SU-DHL-6 (cell line): ENCODE results near the gene BEND7.

ENCODE experiments used
- H2AFZ ChIP-seq: fragments of 200-600 bp; sonication (generic); 2 replicates; pipeline ENCODE4 v1.6.1; 2014; ENCODE audit warnings: low read depth, mild to moderate bottlenecking, moderate library complexity, mixed read lengths, antibody characterized with exemption, low read length; ENCODE audit not compliant: severe bottlenecking
- H3F3A ChIP-seq: fragments of 200-600 bp; shearing (Covaris generic); 2 replicates; pipeline ENCODE4 v1.6.0; 2016; ENCODE audit warnings: antibody characterized with exemption, mild to moderate bottlenecking; ENCODE audit not compliant: insufficient read depth
- H3K27ac ChIP-seq: fragments of 200-600 bp; sonication (generic); 2 replicates; pipeline ENCODE4 v1.5.1; 2016; ENCODE audit warnings: low read depth, mild to moderate bottlenecking, low read length, moderate library complexity, mixed read lengths
- H3K27me3 ChIP-seq: fragments of 200-600 bp; sonication (generic), shearing (Covaris generic); 2 replicates; pipeline ENCODE4 v1.6.0; 2014; ENCODE audit warnings: mild to moderate bottlenecking, low read length
- H3K36me3 ChIP-seq: fragments of 200-600 bp; sonication (generic); 2 replicates; pipeline ENCODE4 v1.6.1; 2014; ENCODE audit warnings: mild to moderate bottlenecking, low read length, mixed read lengths
- H3K4me2 ChIP-seq: fragments of 300-600, 200-600 bp; shearing (Covaris generic), sonication (generic); 2 replicates; pipeline ENCODE4 v1.6.0; 2014; ENCODE audit warnings: low read length, low read depth, mild to moderate bottlenecking; ENCODE audit not compliant: poor library complexity, severe bottlenecking
- H3K4me3 ChIP-seq: fragments of 200-600 bp; sonication (generic); 2 replicates; pipeline ENCODE4 v1.5.1; 2014; ENCODE audit warnings: antibody characterized with exemption, low read length, mild to moderate bottlenecking, mixed read lengths; ENCODE audit not compliant: insufficient read depth, poor library complexity, severe bottlenecking
- H3K79me2 ChIP-seq: fragments of 200-600 bp; sonication (generic); 2 replicates; pipeline ENCODE4 v1.6.1; 2014; ENCODE audit warnings: mild to moderate bottlenecking, low read length, moderate library complexity; ENCODE audit not compliant: insufficient read depth
- H3K9ac ChIP-seq: fragments of 200-600 bp; sonication (generic); 2 replicates; pipeline ENCODE4 v1.7.0; 2014; ENCODE audit warnings: mild to moderate bottlenecking, low read length
- H3K9me2 ChIP-seq: fragments of 200-600 bp; sonication (generic); replicated peaks from 2 replicates; pipeline ENCODE4 v1.6.1; 2014; ENCODE audit warnings: low read length; ENCODE audit not compliant: insufficient read depth
- H3K9me3 ChIP-seq: fragments of 200-600 bp; sonication (generic); 2 replicates; pipeline ENCODE4 v1.6.1; 2014; ENCODE audit warnings: low read length, mixed read lengths; ENCODE audit not compliant: insufficient read depth
- H4K20me1 ChIP-seq: fragments of 200-600 bp; sonication (generic); 2 replicates; pipeline ENCODE4 v1.6.1; 2014; ENCODE audit warnings: low read depth, mild to moderate bottlenecking, antibody characterized with exemption, low read length, moderate library complexity, mixed read lengths
- CTCF ChIP-seq: fragments of 200-600 bp; sonication (generic); IDR thresholded peaks from one replicate; pipeline ENCODE4 v1.5.1; 2017; ENCODE audit warnings: antibody characterized with exemption, mild to moderate bottlenecking, low read length, moderate library complexity; ENCODE audit not compliant: insufficient read depth, poor library complexity, severe bottlenecking
- EZH2phosphoT487 ChIP-seq: fragments of 200-600 bp; sonication (generic), shearing (Covaris generic); conservative IDR thresholded peaks from 2 replicates; pipeline ENCODE4 v1.6.1; 2018; ENCODE audit warnings: mild to moderate bottlenecking, antibody characterized with exemption, low read length, moderate library complexity, mixed read lengths

Gene BEND7

DNA sequence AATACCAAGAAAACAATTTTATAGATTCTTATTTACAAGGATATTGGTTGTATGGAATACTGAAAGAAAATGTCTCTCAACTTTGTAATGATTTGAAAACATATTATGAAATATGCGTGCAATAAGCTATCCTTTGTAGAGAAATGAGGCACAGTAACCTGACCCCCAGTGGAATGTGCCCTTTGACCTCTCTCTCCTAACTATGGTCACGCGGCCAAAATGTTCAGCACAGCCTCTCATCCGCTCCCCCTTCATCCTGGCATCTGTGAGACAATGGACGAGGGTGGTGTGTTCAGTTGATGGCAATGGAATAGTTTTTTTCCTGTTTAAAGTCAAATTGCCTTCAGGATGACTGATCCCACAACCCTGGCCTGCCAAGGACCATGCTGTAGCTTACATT lies 13.3 kb downstream of the BEND7 start:
- Histone ChIP-seq H3F3A (no peaks in the 10 kb centered on the region), H3K4me2 (no peak overlapping the region), H3K4me3 (no peak overlapping the region), H3K27me3 (no peaks in the 10 kb centered on the region), H3K9ac (no peak overlapping the region), H4K20me1 (no peaks in the 10 kb centered on the region), H2AFZ (no peak overlapping the region), H3K36me3 (no peaks in the 10 kb centered on the region), H3K9me3 (no peaks in the 10 kb centered on the region), H3K27ac (no peak overlapping the region), H3K9me2 (no peaks in the 10 kb centered on the region), H3K79me2 (no peaks in the 10 kb centered on the region)
- TF ChIP-seq EZH2phosphoT487 (no peak), CTCF (no peak)

- no peak overlapping the region for H3K4me2 ChIP-seq
- no peaks in the 10 kb centered on the region for H3F3A ChIP-seq
- no peaks in the 10 kb centered on the region for H3K9me2 ChIP-seq
- no peaks in the 10 kb centered on the region for H3K9me3 ChIP-seq
- H3K27me3 ChIP-seq: no peaks in the 10 kb centered on the region
- no peak overlapping the region for H3K27ac ChIP-seq
- H3K36me3 ChIP-seq: no peaks in the 10 kb centered on the region
- no peak overlapping the region for H2AFZ ChIP-seq
- no peak overlapping the region for H3K9ac ChIP-seq
- no peaks in the 10 kb centered on the region for H4K20me1 ChIP-seq
- H3K4me3 ChIP-seq: no peak overlapping the region
- no peak for TF ChIP-seq EZH2phosphoT487
- no peak for TF ChIP-seq CTCF
- H3K79me2 ChIP-seq: no peaks in the 10 kb centered on the region
Measured at GRCh38 chr10:13514296-13514695, 14.5 kb downstream of the BEND7 start.

DNA sequence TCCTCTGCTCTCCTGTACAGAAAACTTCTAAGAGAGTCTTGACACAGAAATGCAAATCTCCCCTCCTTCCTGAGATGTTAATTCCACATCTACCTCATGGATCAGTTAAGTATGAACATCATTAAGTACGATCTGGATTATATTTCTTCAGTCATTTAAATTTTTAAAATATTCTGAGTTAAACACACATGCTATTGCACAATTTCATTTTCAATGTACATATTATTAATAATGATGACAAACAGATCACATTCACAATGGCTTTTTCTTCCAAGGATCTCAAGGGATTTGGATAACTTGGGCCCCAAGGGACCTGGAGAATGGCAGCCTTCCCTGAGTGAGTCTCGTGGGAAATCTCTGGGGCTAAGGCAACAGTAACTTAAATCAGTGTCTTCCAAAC lies 16.2 kb downstream of the BEND7 start:
- H3F3A ChIP-seq: no peaks in the 10 kb centered on the region
- H4K20me1 ChIP-seq: no peaks in the 10 kb centered on the region
- H3K9ac ChIP-seq: no peak overlapping the region
- no peaks in the 10 kb centered on the region for H3K9me2 ChIP-seq
- no peaks in the 10 kb centered on the region for H3K27me3 ChIP-seq
- no peaks in the 10 kb centered on the region for H3K79me2 ChIP-seq
- no peaks in the 10 kb centered on the region for H3K9me3 ChIP-seq
- no peak overlapping the region for H3K4me3 ChIP-seq
- H3K36me3 ChIP-seq: no peaks in the 10 kb centered on the region
- H2AFZ ChIP-seq: no peak overlapping the region
- TF ChIP-seq EZH2phosphoT487 (no peak), CTCF (no peak)
- H3K27ac ChIP-seq: no peak overlapping the region
- no peak overlapping the region for H3K4me2 ChIP-seq

- Histone ChIP-seq H3K4me3 (no peak overlapping the region), H3K9me2 (no peaks in the 10 kb centered on the region), H2AFZ (no peak overlapping the region), H3K27me3 (no peaks in the 10 kb centered on the region), H3K79me2 (no peaks in the 10 kb centered on the region), H4K20me1 (no peaks in the 10 kb centered on the region), H3K36me3 (no peaks in the 10 kb centered on the region), H3K9me3 (no peaks in the 10 kb centered on the region), H3K9ac (no peak overlapping the region), H3K27ac (no peak overlapping the region), H3K4me2 (no peak overlapping the region), H3F3A (no peaks in the 10 kb centered on the region)
- TF ChIP-seq CTCF (no peak), EZH2phosphoT487 (no peak)
Measured at GRCh38 chr10:13511409-13511808, 17.4 kb downstream of the BEND7 start.
